Measurements from ENCODE around the gene TSC22D1. TPM values are rescaled to one million over a fixed set of nuclear protein-coding genes. Genes with fewer than 3 reads are reported as not detected.

The TSC22D1 gene
- polyA plus RNA-seq, 3 donors from 2014 or later: 11.5 to 13.3 (median 12.1) TPM

DNA sequence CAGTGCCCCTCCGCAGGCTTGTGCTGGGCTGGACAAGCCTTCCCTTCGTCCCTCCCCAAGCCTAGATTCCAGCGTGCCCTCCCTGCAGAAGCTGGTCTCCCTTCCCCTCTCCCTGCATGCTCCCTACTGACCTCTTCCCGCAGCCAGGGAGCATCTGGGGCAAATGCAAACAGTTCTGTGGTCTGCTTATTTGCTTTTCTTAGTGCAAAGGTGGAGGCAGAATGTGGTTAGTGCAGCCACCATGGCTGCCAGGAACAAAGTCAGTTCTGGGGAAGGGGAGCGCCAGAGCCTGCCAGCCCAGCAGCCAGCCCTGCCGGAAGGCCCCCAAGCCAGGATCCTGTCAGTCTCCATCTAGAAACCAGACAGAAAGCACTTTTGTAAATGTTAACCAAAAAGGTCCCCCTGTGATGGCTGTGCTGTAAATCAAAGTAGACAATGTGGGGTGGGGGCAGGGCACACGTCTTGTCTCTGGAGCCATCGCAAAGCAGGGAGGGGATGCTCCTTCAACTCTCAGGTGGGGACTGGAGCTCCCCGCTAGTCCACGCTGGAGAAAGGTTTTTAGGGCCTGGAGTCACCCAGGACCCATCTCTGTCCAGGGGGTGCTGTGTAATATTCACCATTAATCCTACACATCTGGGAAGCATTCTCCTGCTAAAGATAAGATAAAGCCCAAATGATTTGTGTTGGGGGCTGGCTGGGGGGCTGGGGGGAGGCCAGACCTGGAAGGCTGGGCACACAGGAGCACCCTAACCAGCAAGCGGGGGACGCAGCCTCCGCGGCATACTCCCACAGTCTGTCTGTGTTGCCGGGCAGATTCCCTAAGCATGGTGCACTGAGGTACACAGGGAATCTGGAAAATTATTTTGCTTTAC, 171.6 kb downstream of the TSC22D1 start:
- Mint-ChIP-seq H3K27ac (no peak overlapping the region), H3K27me3 (ENCODE audit: low read depth in 3 of 3) (peaks cover 0 to 6% (median 6%) of the 10 kb centered on the region in 3 donors), H3K4me3 (no peak overlapping the region), H3K9me3 (peaks cover 0 to 2% (median 0%) of the 10 kb centered on the region in 6 donors), H3K36me3 (no peaks in the 10 kb centered on the region), H3K4me1 (no peaks in the 10 kb centered on the region)
- no peak for DNase-seq

DNA sequence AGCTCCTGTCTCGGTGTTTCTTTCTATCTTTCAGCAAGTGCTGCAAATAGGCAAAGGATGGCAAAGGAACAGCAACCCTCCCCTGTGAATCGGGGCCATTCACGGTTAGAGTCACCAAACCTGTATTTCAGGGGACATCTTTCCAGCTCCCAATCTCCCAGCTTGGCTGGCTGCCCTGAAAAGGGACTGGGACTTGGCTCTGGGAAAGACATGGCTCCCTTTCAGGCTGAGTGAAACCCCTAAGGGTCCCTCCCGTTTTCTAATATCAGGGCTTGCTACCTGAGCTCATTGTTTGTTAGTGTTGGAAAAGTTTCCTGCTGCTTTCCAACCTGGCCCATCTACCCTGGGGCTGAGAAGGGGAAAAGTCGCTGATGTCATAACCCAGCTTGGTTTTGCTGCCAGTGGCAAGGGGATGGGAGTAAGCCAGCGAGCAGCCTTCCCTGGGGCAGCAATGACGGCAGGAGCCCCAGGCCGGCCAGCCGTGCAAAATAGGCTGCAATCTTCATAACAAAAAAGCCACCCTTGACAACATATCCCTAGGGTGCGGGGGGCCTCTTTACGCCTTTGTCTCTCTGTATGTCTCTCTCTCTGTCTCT, 172.6 kb downstream of the TSC22D1 start:
- H3K27me3 Mint-ChIP-seq (ENCODE audit: low read depth in 3 of 3): peaks cover 0 to 5% (median 4%) of the 10 kb centered on the region in 3 donors
- H3K9me3 Mint-ChIP-seq: peaks cover 0 to 2% (median 0%) of the 10 kb centered on the region in 6 donors
- H3K27ac Mint-ChIP-seq: no peak overlapping the region
- H3K4me1 Mint-ChIP-seq: no peaks in the 10 kb centered on the region
- H3K4me3 Mint-ChIP-seq: no peak overlapping the region
- H3K36me3 Mint-ChIP-seq: no peaks in the 10 kb centered on the region
- no peak for DNase-seq

DNA sequence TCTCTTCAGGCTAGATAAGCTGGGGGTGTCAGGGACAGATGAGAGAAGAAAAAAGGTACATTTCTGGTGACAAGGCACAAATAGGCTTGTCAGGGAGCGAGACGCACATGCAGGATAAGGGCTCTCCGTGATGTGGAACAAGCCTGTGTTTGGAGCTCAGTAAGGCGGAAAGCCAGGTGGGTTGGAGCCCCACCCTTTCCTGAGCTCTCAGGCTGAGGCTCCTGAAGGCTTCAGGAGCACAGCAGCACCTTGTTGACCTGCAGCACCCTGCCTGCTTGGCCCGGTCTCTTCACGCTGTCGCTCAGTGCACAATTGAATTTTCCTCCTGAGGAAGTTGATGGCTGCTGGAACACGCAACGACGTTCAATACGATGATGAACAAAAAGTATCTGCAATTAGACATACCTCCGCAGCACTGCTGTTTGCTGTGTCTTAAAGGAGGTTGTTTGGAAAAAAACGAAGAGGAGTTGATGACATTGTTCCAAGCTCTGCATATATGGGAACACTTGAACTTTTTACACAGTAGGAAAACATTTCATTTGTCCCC, 173.2 kb downstream of the TSC22D1 start:
- no peak overlapping the region for H3K4me3 Mint-ChIP-seq
- peaks cover 0 to 5% (median 4%) of the 10 kb centered on the region in 3 donors for H3K27me3 Mint-ChIP-seq (ENCODE audit: low read depth in 3 of 3)
- H3K36me3 Mint-ChIP-seq: no peaks in the 10 kb centered on the region
- H3K4me1 Mint-ChIP-seq: no peaks in the 10 kb centered on the region
- peaks cover 0 to 2% (median 0%) of the 10 kb centered on the region in 6 donors for H3K9me3 Mint-ChIP-seq
- DNase-seq: no peak
- H3K27ac Mint-ChIP-seq: no peak overlapping the region

DNA sequence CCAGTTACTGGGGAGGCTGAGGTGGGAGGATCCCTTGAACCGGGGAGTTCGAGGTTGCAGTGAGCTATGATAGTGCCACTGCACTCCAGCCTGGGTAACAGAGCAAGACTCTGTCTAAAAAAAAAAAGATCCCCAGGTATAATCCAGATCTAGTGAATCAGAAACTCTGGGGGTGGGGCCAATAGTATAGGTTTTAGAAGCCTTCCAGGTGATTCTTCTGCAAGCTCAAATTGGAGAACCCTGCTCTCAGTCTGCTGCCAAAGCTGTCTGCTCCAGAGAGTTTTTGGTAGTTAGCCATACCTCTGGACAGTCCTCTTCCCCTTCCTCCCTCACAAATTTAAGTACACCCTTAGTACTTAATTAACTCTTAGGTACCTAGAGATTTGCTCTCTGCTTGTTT, 174.6 kb downstream of the TSC22D1 start:
- DNase-seq: no peak
- Mint-ChIP-seq H3K4me1 (no peaks in the 10 kb centered on the region), H3K27me3 (ENCODE audit: low read depth in 3 of 3) (peaks cover 2 to 5% (median 2%) of the 10 kb centered on the region in 3 donors), H3K9me3 (peaks cover 0 to 2% (median 0%) of the 10 kb centered on the region in 6 donors), H3K27ac (no peak overlapping the region), H3K4me3 (no peak overlapping the region), H3K36me3 (no peaks in the 10 kb centered on the region)

DNA sequence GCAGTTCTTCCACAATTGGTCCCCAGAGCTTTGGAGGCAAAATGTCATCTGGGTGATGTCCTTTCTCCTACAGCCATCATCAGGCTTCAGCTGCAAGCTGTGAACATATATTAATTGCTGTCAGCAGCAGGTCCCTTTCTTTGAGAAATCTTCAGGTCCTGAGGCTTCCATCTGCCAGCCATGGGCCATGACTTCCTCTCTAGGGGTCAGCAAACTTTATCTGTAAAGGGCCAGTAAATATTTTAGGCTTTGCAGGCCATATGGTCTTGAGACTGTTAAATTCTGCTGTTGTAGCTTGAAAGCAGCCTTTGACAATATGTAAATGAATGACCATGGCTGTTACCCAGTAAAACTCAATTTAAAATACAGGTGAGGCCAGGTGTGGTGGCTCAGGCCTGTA, 175.4 kb downstream of the TSC22D1 start:
- no peak overlapping the region for H3K27ac Mint-ChIP-seq
- no peak overlapping the region for H3K4me3 Mint-ChIP-seq
- no peaks in the 10 kb centered on the region for H3K4me1 Mint-ChIP-seq
- no peaks in the 10 kb centered on the region for H3K36me3 Mint-ChIP-seq
- peaks cover 2 to 5% (median 2%) of the 10 kb centered on the region in 3 donors for H3K27me3 Mint-ChIP-seq (ENCODE audit: low read depth in 3 of 3)
- peaks cover 0 to 2% (median 0%) of the 10 kb centered on the region in 6 donors for H3K9me3 Mint-ChIP-seq
- no peak for DNase-seq

DNA sequence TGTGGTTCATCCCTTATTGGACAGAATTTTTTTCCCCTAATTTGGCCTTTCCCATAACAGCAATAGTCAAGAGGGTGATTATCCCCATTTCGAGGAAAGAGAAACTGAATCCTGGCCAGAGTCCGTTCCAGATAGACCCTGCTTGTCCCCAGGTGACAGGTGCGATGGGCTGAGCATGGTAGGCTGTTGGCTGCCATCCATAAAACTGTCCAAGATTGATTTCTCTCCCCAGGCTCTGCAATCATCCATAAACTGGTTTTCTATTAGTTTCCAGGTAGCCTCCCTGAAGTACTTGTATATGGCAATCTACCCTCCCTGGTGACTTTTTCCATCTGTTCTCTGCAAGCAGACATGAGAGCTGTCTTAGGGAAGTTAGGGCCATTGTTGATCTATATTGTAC, 177.1 kb downstream of the TSC22D1 start:
- H3K36me3 Mint-ChIP-seq: no peaks in the 10 kb centered on the region
- H3K9me3 Mint-ChIP-seq: no peaks in the 10 kb centered on the region
- H3K27me3 Mint-ChIP-seq (ENCODE audit: low read depth in 3 of 3): peaks cover 2 to 3% (median 2%) of the 10 kb centered on the region in 3 donors
- no peak for DNase-seq
- H3K4me3 Mint-ChIP-seq: no peak overlapping the region
- no peaks in the 10 kb centered on the region for H3K4me1 Mint-ChIP-seq
- H3K27ac Mint-ChIP-seq: no peak overlapping the region

DNA sequence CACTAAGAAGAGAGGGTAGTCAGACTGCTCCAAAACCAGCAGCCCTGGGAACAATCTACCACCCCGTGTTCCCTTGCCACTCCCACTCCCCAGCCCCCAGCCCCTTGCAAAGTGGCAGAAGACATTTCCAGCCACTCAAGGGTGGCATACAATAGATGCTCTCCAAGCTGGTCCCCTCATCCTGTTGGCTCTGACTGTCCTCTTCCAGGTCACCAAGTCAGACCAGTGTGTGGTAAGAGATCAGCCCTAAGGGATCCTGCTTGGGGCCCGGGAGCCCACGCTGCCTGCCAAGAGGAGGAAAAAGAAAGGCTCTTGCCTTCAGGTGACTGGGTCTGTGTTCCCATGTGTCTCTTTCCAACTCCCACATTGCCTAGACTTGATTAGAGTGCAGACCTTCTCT, 177.5 kb downstream of the TSC22D1 start:
- H3K27me3 Mint-ChIP-seq (ENCODE audit: low read depth in 3 of 3): peaks cover 2% of the 10 kb centered on the region in 3 donors
- no peaks in the 10 kb centered on the region for H3K9me3 Mint-ChIP-seq
- no peak overlapping the region for H3K27ac Mint-ChIP-seq
- no peak for DNase-seq
- H3K36me3 Mint-ChIP-seq: no peaks in the 10 kb centered on the region
- H3K4me1 Mint-ChIP-seq: no peaks in the 10 kb centered on the region
- no peak overlapping the region for H3K4me3 Mint-ChIP-seq

DNA sequence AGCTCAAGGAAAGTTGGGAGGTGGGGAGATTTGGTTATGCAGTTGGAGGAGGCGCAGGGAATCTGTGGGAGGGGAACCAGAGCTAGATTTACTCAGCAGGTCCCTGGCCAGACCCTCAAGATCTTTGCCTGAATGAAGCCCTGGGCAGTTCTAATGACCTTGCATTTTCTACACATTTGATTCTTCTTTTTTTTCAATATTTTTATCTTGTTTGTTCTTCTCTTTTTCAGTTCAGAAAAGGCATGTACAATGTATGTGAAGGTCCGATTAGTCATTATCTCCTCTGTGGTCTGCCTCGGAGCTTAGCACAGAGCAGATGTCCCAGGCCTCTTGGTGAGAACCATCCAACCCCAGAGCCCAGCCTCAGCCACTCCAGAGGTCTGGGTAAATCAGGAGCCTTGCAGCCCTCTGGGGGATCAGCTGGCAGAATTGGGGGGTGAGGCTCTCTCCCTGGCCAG, 178.3 kb downstream of the TSC22D1 start:
- peak overlapping the region in 1 of 6 donors; percentile 31 for H3K27ac Mint-ChIP-seq
- H3K4me3 Mint-ChIP-seq: no peak overlapping the region
- no peaks in the 10 kb centered on the region for H3K4me1 Mint-ChIP-seq
- peaks cover 0 to 1% (median 0%) of the 10 kb centered on the region in 3 donors for H3K36me3 Mint-ChIP-seq
- DNase-seq: no peak
- no peaks in the 10 kb centered on the region for H3K9me3 Mint-ChIP-seq
- H3K27me3 Mint-ChIP-seq (ENCODE audit: low read depth in 3 of 3): peaks cover 0 to 2% (median 2%) of the 10 kb centered on the region in 3 donors

DNA sequence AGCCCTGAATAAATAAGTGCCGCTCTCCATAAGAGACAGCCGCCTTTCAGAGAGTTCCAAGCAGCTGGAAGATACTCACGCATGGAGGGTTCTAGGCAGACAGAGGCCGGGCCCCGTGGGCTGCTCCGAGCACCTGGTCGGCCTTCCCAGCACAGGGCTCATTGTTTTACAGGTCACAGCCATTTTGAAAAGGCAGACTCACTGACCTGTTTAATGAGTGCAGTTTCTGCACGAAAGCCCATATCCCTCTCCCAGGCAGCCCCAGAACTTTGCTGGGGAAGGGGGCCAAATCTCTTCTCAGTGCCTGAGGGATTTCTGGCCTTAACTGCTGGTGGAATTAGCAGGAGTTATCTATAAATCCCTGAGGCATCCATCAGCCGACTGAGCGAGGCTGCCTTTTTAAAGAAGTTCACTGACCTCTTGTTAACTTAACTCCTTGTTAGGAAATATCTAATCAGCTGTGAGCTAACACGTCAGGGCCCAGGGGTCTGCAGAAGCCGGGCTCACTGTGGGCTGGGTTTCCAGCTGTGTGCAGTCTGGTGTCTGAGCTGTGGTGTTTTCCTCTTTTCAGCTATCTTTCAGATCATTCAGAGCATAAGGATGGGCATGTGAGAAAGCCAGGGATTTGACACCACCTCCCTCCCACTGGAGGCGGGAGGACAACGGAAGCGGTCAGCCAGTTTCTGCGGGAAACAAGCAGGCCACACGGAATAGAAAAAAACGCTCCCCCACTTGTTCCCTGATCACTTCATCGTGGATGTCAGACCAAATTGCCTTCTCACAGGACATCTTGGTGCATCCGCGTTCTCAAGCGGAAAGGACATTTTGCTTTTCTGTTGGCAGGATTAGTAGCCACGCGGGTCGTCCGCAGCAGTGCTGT, 179.2 kb downstream of the TSC22D1 start:
- H3K9me3 Mint-ChIP-seq: no peaks in the 10 kb centered on the region
- peaks cover 0 to 3% (median 2%) of the 10 kb centered on the region in 3 donors for H3K27me3 Mint-ChIP-seq (ENCODE audit: low read depth in 3 of 3)
- H3K4me3 Mint-ChIP-seq: no peak overlapping the region
- DNase-seq: no peak
- H3K36me3 Mint-ChIP-seq: peaks cover 0 to 7% (median 5%) of the 10 kb centered on the region in 3 donors
- H3K4me1 Mint-ChIP-seq: no peaks in the 10 kb centered on the region
- no peak overlapping the region for H3K27ac Mint-ChIP-seq

DNA sequence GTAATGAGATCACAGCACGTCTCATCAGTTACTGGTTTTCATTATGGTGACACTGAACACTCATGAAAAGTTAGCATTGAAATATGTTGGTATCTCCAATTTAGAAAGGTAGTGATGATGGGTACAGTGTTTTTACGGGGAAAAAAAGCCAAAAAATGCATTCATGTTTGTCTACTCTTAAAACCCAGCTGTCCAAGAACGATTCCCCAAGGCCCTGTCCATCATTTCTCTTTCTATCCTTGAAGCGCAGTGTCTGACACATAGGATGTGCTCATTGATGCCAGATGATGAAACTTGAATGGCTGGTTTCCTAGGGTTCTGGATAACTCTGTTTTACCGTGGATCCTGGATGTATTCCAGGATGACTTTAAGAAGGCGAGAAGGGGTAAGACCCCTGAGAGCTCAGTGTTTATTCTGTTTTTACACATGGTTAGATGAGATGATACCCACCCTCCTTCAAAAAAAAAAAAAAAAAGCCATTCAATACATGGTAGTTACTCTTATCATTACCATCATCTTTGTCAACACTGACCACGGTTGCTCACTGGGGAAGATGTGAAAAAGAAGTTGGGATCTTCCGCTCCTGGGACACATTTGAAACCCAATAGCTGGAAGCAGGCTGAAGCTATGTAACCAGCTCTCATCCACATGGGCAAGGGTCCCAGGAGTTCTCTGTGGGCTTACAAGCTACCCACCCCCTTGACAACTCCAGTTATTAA, 180.0 kb downstream of the TSC22D1 start:
- no peak for DNase-seq
- Mint-ChIP-seq H3K27me3 (ENCODE audit: low read depth in 3 of 3) (peaks cover 0 to 3% (median 1%) of the 10 kb centered on the region in 3 donors), H3K4me1 (no peaks in the 10 kb centered on the region), H3K36me3 (peaks cover 0 to 7% (median 5%) of the 10 kb centered on the region in 3 donors), H3K9me3 (no peaks in the 10 kb centered on the region), H3K27ac (no peak overlapping the region), H3K4me3 (no peak overlapping the region)

DNA sequence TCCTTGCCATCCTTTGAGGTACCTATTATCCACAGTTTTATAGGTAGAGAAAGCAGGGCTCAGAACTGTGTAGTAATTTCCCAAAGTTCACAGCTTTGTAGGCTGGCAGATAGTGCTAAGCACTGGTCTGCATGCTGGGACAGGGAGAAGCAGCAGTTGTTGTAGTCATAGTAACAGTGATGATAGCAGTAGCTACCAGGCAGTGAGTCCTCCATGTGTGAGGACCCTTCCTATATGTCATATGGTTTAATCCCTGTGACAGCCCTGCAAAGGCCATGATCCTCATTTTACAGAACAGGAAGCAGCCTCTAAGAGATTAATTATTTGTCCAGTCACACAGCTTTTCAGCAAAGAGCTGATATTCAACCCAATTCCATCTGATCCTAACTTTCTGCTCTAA, 181.5 kb downstream of the TSC22D1 start:
- Mint-ChIP-seq H3K27me3 (ENCODE audit: low read depth in 3 of 3) (peaks cover 0 to 3% (median 2%) of the 10 kb centered on the region in 3 donors), H3K4me3 (no peak overlapping the region), H3K4me1 (no peaks in the 10 kb centered on the region), H3K27ac (no peak overlapping the region), H3K9me3 (no peaks in the 10 kb centered on the region), H3K36me3 (peaks cover 0 to 13% (median 10%) of the 10 kb centered on the region in 3 donors)
- DNase-seq: no peak

DNA sequence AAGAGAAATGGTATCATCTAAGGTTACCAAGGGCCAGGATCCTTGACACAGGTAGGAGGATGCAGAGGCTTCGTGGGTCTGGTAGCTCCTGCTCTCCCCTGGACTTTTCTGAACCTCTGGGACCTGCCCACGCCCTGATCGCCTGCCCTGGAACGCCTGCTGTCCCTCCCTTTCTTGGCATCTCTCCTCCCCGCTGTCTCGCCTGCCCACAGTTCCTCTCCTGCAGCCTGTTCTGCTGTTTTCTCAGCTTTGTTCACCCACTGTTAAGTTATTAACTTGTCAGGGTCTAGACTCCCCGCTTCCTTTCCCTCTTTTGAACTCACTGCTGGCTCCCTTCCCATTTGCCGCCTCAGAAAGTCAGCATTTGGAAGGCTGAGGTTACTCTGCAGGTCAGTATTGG, 182.7 kb downstream of the TSC22D1 start:
- Mint-ChIP-seq H3K27me3 (ENCODE audit: low read depth in 3 of 3) (peaks cover 0 to 5% (median 2%) of the 10 kb centered on the region in 3 donors), H3K4me1 (no peaks in the 10 kb centered on the region), H3K27ac (no peak overlapping the region), H3K4me3 (no peak overlapping the region), H3K9me3 (no peaks in the 10 kb centered on the region), H3K36me3 (peaks cover 0 to 13% (median 10%) of the 10 kb centered on the region in 3 donors)
- DNase-seq: no peak

DNA sequence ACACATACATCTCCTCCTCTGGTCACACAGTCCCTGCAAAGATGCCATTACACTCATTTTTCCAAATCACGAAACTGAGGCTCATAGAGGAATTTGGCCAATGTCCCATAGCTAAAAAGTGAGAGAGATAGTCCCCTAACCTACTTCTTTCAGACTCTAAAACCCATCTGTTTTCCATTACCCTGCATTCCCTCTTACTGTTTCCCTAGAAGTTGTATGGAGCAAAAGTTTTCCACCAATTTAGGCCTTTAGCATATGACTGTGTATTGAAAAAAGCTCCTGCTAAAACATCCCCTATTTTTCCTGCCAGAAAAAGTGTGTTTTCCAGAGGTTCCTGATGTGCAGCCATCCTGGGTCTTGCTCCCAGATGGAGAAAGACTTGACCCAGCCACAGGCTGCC, 186.3 kb downstream of the TSC22D1 start:
- Mint-ChIP-seq H3K4me3 (no peak overlapping the region), H3K36me3 (peaks cover 0 to 13% (median 10%) of the 10 kb centered on the region in 3 donors), H3K4me1 (no peaks in the 10 kb centered on the region), H3K27me3 (ENCODE audit: low read depth in 3 of 3) (peaks cover 0 to 3% (median 2%) of the 10 kb centered on the region in 3 donors), H3K27ac (no peak overlapping the region), H3K9me3 (no peaks in the 10 kb centered on the region)
- no peak for DNase-seq

Data from immature natural killer cell (primary cell).